DMS153 (cell line): Measurements from ENCODE around the gene SPTBN5.

Experiments
- DNase-seq: peaks from one replicate; lab custom pipeline; 2025; lab: John Stamatoyannopoulos, UW

SPTBN5 gene

DNA sequence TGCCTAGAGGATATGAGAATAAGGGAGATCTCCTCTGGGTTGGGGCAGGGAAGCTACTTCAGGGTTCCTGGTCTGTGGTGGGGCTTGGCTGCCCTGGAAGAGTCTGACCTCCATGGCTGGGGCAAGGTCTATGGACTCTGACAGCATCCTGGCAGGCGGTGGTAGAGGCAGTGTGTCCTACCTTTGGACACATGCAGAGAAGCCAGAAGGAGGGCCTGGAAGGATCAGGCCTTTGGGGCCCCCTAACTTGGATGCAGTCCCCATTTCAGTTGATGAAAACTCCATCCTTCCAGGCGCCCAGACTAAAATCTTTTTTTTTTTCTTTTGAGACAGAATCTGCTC, 10.4 kb downstream of the SPTBN5 start:
- DNase-seq, result no peak

DNA sequence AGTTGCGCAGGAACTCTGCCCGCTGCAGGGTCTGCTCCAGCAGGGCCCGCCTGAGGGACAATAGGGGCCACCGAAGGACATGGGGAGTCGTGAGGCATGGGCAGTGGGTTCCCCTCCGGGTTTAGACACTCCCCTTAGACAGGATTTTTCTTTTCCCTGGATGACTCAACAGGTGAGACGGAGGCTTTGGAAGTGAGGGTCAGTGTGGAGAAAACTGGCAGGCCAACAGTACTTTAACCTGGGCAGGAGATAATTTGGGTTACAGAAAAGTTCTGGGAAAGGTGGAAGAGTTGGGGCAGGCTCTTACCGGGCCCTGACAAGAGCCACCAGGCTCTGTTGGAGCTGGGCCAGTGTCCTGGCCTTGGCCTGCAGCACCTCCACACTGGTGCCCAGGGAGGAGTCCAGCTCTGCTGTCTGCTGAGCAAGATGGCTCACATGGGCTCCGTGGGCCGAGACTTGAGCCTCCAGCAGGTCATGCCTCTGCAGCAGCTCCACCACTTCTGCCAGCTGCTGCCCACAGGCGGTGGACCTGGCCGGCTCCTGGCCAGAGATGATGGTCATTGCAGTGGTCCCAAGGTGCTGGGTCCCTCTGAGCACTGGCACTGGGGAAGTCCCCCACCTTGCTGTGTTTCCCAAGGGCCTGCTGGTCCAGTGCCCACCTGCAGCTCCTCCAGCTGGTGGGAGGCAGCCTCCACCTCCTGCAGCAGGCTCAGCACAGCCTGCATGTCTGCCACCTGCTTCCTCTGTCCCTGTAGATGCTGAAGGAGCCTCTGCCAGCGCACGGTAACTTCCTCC, 11.0 kb downstream of the SPTBN5 start:
- no peak for DNase-seq

DNA sequence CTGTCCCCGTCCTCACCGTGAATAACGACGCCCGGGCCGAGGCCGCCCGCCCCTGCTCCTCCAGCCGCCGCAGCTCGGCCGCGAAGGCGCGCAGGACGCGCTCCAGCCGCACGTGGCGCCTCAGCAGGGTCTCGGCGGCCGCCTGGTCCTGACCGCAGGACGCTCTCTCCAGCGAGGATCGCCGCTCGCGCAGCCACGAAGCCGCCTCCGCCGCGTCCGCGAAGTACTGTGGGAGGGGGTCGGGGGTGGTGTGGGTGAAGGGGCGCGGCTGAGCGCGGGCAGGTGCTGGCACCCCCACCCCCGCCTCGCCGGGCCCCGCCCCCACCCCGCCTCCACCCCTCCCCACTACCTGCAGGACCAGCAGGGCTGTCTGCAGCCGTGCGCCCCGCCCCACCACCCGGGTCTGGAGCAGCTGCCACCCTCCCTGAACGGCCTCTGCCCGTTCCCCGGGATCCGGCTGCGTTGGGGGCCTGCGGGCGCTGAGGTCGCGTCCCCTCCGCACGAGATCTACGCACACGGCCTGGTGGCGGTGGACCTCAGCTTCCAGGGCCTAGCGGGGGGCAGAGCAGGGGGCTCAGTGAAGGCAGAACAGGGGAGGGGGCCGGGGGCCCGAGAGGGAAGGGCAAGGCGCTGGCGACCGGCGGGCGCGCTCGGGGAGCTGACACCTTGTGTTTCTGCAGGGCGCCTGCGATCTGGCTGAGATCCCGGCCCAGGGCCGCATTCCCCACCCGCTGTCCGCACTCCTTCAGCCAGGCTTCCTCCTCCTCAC, 11.7 kb downstream of the SPTBN5 start:
- DNase-seq, result no peak

DNA sequence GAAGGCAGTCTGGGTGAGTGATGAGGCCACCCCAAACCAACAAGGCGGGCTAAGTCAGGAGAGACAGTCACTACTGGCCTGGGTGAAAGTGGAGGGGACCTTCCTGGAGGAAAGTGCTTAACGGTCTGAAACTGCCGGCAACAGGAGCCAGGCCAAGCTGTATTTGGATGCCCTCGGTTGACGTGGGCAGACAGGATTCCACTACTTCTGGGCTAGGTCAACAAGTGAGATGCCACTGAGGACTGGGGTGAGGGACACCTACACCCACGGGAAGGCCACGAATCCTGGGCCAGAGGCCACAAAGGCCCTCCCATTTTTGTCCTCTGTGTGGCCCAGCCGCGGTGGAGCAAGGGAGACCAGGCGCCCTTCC, 12.3 kb downstream of the SPTBN5 start:
- DNase-seq, result no peak

DNA sequence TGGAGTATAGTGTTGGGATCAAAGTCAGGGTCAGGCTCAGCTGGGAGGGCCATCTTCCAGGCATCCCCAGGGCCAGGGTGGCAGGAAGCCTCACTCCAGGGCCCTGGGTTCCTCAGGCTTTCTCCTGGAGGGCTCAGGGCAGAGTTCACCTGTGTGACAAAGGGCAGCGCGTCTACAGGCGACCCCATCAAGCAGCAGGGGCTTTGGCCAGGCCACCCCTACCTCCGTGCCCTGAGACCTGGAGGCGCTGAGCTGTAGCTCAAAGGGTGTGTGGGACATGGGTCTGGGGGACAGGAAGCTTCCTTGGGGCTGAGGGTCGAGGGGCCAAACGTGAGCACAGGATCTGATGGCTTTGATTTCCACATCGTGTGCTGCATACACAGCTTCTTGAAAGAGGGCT, 12.8 kb downstream of the SPTBN5 start:
- no peak for DNase-seq

DNA sequence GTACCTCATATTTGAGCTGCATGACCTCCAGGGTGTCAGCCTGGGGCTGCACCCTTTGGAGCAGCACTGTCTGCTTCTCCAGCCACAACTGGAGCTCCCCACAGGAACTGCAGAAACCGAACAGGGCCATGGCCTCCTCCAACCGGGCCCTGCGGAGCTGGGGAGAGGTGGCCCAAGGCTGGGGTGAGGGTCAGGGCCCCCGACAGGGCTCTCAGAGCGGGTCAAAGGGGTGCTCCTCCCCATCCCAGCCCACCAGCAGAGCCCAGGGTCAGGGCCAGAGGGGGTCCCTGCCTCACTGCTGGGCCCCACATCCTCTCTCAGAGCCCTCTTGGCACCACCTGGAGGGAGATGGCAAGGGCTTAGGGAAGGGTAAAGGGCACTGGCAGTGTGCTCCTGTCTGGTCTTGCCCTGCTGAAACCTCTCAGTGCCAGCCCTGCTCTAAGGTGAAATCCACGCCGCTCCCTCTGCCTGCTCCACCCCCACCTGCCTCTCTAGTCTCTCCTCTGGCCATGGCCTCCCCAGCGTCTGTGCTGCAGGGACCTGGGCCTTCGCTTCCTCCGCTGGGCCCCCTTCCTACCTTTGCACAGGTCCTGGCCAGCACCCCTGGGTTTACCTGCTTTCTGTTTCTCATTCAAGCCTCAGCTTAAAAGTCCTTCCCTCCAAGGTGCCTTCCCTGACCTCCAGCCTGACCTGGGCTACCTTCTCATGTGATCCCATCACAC, 13.5 kb downstream of the SPTBN5 start:
- no peak for DNase-seq

DNA sequence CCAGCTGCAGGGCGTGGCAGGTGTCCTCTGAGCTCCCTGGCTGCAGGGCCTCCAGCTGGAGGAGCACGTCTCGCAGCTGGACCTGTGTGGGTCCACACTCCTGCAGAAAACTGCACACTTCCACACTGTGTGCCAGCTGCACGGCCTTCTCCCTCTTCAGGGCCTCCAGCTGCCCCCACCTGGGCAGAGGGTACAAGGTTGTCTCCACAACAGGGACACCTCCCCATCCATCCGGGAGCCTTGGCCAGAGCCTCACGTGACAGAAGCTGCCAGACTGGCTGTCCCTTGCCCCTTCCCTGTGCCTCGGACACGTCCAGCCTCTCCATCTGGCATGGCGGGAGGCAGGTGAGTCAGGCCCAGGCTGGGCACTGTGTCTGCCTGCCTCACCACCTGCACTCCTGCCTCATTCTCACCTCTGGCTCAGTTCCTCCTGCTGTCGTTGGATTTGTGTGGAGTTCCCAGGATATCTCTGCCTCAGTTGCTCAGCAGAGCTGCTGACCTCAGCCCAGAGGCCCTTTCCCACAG, 14.5 kb downstream of the SPTBN5 start:
- DNase-seq, result no peak

DNA sequence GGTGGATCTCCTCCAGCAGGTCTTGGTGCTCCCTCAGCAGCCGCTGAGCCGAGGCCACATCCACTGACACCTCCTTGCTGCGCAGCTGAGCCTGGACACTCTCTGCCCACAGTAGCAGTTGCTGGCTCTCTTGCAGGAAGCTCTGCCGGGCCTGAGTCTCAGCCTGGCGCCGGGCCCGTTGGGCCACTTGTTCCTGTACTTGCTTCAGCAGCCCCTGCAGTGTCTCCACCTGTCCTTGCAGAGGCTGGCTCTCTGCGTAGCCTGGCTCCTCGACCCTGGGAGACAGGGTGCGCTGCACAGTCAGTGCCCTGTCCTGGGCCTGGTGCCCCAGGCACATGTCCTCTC, 15.5 kb downstream of the SPTBN5 start:
- DNase-seq, result no peak

DNA sequence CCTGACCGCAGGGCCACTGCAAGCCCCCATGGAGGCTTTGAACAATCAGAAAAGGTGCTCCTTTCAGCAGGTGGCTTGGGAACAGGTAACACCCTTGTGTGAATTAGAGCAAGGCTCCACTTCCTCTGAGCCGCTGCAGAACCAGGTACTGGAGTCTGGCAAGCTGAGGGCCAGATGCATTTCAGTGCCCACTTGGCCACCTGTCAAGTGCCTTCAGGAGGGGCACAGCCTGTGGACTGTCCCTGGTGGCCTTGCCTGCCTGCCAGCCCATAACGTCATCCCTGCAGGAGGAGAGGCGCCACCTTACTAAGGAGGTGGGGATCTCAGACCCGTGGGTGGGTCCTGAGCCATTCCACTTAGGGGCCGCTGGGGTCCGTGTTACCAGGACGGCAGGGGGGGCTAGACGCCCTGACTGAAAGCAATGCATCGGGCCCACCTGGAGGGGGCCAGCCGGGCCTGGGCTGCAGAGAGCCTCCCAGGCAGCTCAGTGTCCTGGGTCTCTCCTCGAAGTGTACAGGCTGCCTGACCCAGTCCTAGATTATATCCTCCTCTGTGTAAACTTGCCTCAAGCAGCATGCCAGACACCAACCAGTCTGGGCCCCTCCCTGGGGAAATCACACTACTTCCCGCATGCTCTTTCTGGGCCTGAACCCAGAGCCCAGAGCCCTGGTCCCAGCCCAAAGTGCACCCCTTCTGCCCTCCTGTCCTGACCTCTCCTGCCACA, 16.1 kb downstream of the SPTBN5 start:
- DNase-seq, result no peak

DNA sequence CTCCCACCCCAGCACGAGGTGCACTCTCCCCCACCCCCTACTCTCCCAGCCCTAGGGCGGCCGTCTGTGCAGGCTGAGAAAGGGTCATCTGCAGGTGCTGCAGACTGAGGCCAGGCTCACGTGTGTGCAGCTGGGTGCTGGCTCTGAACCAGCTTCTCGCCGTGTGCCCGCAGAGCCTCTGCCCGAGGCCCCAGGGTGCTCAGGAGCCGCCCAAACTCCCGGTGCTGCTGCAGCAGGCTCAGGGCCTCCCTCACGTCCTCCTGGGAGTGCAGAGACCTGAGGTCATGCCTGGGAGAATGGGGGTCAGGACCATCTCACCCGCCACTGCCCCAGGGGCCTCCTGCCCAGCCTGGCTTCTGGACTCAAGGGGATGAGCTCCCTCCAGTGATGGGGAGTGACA, 17.2 kb downstream of the SPTBN5 start:
- DNase-seq, result no peak

DNA sequence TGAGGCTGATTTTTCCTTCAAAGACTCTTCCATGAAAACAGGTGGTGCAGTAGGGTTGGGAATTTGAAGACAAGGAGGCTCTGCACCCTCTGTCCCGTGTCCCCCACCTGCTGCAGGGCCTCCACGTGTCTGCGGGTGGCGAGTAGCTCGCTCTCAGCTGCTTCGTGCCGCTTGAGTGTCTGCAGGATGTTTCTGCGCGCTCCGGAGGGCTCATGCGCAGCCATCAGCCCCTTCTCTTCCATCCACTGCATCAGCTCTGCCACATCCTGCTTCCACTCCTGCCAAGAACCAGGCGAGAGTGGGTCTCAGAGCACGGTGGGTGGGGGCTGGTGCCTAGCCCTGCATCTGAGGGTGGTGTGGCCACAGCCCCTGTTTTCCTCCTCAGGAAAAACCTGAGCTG, 17.8 kb downstream of the SPTBN5 start:
- no peak for DNase-seq

DNA sequence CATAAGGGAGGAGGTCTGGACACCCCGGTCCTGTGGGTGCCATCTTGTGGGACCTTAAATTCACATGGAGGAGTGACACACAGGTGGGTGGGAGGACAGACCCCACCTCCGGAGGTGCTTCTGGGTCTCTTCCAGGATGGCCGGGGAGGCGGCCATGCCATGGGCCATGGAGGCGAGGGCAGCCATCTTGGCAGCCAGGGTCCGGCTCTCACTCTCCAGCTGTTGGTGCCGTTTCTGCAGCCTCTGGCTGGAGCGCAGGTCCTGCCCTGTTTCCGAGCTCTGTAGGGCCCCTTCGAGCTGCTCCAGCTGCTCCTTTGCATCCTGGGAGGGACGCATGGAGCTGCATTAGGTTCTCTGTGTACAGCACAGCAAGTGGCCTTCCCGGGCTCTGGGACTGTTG, 19.1 kb downstream of the SPTBN5 start:
- DNase-seq, result no peak

DNA sequence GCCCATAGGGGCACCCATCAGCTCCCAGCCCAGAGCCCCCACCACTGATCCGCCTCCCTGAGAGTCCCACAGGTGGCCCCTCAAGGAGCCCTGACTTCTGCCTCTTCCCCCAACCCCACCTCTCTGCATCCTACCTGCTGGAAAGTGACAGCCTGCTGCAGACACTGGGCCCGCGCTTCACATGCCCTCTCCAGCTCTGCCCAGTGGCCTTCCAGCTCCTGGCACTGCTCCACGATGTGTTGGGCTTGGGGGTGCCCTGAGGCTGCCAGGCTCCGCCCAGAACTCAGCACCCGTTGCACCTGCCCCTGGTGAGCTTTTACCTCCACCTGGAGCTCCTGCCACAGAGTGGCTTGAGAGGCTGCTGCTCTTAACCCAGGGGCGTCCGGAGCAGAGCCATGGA, 20.1 kb downstream of the SPTBN5 start:
- no peak for DNase-seq

DNA sequence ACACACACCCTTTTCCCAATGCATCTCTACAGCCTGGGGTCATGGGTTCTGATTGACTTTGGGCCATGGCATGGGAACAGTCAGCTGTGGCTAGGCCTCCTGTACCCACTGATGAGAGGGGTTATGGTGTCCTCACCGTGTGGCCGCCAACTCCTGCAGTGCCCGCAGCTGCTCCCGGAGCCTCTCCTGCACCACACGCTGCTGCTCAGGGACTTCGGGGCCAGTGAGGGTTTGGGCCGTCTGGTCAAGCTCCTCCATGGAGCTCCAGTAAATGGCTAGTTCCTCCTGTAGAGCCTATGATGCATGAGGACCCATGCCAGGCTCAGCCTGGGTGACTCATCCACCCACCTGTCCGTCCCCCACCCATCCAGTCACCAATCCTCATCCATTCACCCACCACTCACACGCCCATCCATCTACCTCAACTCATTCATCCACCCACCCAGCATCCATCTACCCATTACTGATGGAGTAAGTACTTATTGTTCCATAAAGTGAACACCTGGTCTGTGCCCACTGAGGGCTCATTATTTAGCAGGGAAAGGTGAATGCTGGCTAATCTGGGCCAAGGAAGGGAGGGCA, 21.6 kb downstream of the SPTBN5 start:
- DNase-seq, result no peak

DNA sequence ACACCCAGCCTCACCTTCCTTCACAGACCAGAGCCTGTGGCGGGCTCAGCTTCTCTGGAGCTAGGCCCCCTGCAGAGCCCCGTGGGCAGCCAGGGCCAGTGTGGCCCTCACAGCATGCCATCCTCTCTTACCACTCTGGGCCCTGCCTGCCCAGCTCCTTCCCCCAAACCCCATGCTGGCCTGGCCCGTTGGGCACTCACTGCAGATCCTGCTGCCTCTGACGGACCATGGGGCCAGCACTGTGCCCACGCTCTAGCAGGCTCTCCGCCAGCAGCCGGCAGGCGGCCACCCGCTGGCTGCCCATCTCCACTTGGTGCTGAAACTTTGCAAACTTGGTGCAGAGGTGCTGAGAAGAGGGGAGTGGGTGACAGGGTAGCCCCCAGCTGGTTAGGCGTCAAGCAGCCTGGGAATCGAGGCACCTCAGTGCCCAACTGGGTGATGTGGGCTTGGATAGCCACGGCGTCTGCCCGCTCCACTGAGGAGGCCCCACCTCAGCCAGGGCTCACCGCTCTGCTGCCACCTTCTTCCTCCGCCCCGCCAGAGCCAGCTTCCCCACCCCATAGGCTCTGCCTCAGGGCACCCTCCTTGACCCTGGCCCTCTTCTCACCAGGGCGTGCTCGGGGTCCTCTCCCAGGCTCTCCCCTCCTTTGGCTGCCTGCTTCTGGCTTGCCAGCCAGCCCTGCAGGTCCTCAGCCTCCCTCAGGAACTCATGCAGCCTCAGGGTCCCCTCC, 22.5 kb downstream of the SPTBN5 start:
- DNase-seq, result no peak

DNA sequence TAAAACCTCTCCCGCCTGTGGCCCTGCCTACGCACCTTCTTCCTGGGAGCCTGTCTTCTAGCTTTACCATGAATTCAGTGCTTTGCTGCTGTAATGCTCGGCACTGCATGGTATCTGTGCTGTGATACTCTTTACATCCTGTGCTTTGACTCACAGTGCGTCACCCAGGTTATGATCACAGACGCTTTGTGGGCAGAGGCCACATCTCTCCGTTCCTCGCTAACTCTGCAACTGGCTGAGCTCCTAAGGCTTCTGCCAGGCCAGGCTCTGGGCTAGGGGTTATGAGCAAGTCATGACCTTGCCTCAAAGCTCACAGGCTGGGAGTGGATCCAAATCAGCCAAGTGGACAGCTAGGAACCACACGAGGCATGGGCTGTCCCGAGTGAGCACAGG, 23.2 kb downstream of the SPTBN5 start:
- no peak for DNase-seq

DNA sequence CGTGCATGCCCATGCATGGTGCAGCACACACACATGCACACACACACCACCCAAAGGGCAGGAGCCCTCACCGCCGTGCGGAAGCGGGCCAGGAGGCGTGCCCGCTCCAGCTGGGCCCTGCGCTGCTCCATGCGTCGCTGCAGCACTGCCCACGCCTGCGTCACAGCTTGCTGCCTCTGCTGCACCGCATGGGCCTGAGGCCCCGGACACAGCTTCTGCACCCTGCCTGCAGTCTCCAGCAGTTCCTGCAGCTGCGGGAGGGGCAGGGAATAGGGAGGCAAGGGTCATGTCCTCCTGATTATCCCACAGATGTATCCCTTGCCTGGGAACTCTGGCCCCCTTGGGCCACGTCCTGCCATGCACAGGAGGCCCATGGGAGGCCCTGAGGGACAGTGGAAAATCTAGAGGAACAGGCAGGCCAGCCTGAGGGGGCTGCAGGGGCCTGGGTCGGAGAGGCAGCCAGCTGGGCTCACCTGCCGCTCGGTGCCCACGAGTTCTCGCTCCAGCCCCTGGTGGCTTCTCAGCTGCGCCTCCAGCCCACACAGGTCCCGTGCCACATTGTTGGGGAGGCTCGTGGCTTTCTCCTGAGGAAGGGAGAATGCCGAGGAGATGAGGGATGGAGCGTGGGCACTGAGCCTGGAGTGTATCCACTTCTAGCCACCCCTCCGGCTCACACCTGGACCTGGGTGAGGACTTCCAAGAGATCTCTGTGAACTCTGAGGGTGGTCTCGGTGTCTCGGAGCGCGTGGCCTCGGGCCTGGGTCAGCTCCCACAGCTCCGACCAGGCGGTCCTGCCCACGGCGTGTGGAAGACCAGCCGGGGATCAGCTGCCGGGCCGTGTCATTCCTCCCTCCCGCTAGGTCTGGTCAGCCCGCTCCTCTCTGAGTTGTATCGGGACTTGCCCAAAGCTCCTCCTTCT, 23.8 kb downstream of the SPTBN5 start:
- no peak for DNase-seq

DNA sequence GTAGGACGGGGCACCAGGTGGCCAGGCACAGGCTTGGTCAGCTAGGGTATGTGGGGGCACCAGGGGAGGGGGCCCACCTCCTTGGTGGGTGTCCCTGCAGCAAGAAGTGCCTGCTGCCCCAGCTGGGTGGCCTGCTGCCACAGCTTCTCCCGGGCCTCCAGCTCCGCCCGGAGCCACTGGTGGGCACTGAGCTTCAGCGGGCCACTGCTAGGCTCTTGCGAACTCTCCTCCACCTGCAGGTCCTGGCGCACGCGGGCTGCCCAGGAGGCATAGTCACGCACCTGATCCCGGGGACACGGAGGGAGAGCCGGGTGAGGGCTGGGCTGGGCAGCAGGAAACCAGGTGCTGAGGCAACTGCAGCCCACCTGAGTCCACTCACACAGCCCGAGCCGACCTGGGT, 25.5 kb downstream of the SPTBN5 start:
- no peak for DNase-seq

DNA sequence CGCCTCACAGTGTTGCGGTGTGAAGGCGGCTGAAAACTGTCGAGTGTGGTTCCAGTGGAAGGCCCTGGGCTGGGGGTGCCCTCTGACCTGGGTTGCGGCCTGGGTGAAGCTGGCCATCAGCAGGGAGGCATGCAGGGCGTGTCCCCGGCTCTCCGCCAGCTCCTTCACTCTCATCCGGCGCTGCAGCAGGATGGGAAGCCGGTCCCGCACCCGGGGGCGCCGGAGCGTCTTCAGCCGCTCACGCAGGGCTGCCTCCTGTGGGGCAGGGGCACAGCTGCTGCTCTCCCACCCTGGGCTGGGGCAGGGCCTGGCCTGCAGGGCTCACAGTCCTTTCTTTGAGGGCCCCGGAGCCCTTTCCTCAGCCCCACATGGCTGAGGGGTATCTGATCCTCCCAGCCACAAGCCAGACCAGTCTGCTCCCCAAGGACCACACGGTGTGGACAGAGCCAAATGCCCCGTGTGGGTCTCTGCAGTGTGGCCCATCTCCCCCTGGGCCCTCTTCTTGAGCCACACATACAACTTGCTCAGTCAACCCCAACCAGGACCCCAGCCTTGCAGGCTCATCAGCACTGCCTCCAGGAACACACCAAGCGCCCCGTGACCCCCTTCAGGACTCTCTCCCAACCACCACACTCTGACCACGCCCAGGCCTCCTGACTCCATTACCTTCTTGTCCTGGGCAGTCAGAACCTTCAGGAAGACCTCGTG, 26.8 kb downstream of the SPTBN5 start:
- DNase-seq, result no peak
